ENCODE measurements around the gene SMAD5. TPM values are rescaled to one million over a fixed set of nuclear protein-coding genes. Genes with fewer than 3 reads are reported as not detected.

SMAD5 gene
- total and polyA plus RNA-seq, 2 of the 8 experiments (the other 6 are each of a cell fraction or from before 2014, with no cell fraction given): 30.2 to 60.5 TPM

DNA sequence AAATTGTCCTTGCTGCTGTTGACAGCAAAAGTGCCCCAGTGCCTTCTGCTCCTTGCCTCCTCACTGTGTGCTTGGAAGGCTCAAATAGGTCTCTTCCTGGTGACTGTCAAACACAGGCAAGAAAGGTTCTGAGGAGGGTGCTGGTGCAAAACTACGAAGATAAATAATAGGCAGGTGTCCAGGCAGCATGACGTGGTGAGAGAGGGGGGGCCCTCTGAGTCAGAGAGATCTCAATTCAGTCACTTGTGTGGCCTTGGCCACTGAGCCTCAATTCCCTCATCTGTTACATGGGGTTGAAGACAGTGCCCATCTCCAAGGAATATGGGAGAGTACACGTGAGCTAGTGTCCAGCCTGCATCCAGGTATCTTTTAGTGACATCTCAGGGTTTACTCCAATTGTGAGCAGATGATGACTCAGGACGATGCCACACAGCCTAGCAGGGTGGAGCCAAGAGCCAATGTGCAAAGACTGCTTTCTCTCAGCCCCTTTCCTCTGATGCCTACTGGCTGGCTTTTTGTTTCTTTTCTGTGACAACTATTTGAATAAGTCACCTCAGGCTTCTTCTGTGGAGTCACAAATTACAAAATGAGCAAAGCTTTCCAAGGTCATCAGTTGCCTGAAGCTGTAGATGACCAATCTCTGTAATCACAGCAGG is 90.1 kb downstream of the SMAD5 start (continued):
- TF ChIP-seq SRF (IDR thresholded peaks at IDR 0.05; ENCODE audit: low read depth, low read length): no peak
- TF ChIP-seq, protein P1, sequence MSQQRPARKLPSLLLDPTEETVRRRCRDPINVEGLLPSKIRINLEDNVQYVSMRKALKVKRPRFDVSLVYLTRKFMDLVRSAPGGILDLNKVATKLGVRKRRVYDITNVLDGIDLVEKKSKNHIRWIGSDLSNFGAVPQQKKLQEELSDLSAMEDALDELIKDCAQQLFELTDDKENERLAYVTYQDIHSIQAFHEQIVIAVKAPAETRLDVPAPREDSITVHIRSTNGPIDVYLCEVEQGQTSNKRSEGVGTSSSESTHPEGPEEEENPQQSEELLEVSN (IDR thresholded peaks at IDR 0.05): no peak
- no peak for TF ChIP-seq BACH1 (IDR thresholded peaks at IDR 0.05; ENCODE audit: low read length)
- TF ChIP-seq CHD2 (IDR thresholded peaks at IDR 0.05; ENCODE audit: low read length): no peak
- TF ChIP-seq EP300 (IDR thresholded peaks at IDR 0.05; ENCODE audit: borderline replicate concordance in 1 of 2, low read depth in 2 of 2, low read length in 2 of 2): no peak
- no peak for TF ChIP-seq RAD21 (IDR thresholded peaks at IDR 0.05 in 1 of 2, conservative IDR thresholded peaks at IDR 0.05 in 1 of 2; ENCODE audit: low read depth in 2 of 2, low read length in 2 of 2)
- no peak for TF ChIP-seq CBX8 (IDR thresholded peaks at IDR 0.05; ENCODE audit: borderline replicate concordance, low read depth, low read length)
- TF ChIP-seq CHD1 (IDR thresholded peaks at IDR 0.05; ENCODE audit: low read depth, low read length): no peak
- no peak for TF ChIP-seq POLR2AphosphoS5 (IDR thresholded peaks at IDR 0.05; ENCODE audit: low read depth, low read length)
- no peak for TF ChIP-seq CREB1 (IDR thresholded peaks at IDR 0.05)

Data from H1 (cell line).